GM06990 (cell line): ENCODE results near the gene ARHGAP15.

ENCODE experiments used
- DNase-seq: peaks from one replicate; pipeline ENCODE4 v3.0.0-alpha.2; 2011; ENCODE audit not compliant: insufficient read length; ENCODE audit errors: extremely low read depth
- H3K27me3 ChIP-seq: replicated peaks from 2 replicates; pipeline ENCODE4 v1.6.0; 2011; ENCODE audit warnings: low read length; ENCODE audit not compliant: control insufficient read depth, insufficient read depth
- H3K36me3 ChIP-seq: 2 replicates; pipeline ENCODE4 v1.5.1; 2011; ENCODE audit warnings: low read length; ENCODE audit not compliant: control insufficient read depth, insufficient read depth
- H3K4me3 ChIP-seq: replicated peaks from 2 replicates; pipeline ENCODE4 v1.5.1; 2011; ENCODE audit warnings: low read depth, mild to moderate bottlenecking, control low read depth, low read length
- TF ChIP-seq, protein P1 (sequence below): IDR thresholded peaks from 2 replicates; pipeline ENCODE4 v1.5.1; 2011; ENCODE audit warnings: low read length, control low read depth, mild to moderate bottlenecking, inconsistent platforms; ENCODE audit not compliant: insufficient read depth, poor library complexity, severe bottlenecking

The ARHGAP15 gene

DNA sequence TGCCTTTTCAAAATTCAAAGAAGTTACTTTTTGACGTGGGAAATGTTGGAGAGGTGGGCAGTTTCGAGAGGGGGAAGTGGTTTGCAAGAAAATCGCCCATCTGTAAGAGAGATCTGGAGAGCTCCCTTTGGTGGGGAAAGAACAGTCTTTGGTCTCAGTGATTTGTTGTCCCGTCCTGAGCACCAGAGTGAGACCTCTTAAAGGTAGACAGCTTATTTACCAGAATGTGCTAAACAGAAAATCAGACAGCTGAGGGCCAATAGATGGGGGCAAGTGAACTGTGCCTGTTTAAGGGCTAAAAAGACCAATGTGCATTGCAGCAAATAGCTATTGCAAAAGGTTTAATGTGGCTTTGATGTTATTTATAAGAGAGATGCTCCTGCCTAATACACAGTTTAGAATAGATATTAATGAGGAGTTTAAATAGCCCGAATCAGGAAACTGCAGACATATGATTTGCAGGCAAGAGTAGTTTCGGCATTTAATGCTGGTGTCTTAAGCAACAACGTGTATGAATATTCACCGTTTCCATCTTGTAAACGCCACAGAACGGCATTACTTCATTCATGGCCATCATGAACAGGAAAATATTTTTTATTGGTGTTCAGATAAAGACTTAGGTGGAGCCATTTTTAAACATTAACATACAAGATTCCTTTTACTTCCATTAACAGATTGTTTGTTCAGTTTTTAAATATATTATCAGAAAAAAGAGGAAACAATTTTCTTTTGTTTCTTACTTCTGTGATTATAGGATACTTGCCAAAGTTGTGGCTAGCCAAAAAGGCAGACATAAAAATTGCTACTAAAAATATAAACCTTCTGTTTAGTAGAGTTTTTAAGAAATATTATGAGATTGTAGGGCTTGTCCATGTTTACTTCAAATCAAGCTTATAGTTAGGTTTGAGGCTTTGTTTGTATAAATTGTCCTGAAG, 29.6 kb downstream of the ARHGAP15 start:
- H3K27me3 ChIP-seq: no peaks in the 10 kb centered on the region

DNA sequence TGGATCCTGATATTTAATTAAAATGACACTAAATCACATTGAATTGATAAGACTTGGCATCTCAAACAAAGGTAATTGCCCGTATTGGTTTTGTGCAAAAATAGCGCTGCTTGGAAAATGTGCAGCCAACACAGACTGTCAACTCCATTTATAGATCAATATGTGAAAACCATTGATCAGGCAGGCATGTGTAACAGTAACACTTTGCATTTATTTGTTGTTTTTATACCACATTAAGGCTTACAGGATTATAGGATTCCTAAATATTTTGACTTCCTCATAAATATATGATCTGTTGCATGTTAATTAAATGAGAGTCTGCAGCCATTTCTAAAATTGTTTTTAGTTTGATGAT, 30.2 kb downstream of the ARHGAP15 start:
- DNase-seq: no peak
- TF ChIP-seq, protein P1, sequence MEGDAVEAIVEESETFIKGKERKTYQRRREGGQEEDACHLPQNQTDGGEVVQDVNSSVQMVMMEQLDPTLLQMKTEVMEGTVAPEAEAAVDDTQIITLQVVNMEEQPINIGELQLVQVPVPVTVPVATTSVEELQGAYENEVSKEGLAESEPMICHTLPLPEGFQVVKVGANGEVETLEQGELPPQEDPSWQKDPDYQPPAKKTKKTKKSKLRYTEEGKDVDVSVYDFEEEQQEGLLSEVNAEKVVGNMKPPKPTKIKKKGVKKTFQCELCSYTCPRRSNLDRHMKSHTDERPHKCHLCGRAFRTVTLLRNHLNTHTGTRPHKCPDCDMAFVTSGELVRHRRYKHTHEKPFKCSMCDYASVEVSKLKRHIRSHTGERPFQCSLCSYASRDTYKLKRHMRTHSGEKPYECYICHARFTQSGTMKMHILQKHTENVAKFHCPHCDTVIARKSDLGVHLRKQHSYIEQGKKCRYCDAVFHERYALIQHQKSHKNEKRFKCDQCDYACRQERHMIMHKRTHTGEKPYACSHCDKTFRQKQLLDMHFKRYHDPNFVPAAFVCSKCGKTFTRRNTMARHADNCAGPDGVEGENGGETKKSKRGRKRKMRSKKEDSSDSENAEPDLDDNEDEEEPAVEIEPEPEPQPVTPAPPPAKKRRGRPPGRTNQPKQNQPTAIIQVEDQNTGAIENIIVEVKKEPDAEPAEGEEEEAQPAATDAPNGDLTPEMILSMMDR: no peak
- H3K27me3 ChIP-seq: no peaks in the 10 kb centered on the region
- H3K4me3 ChIP-seq: no peak overlapping the region
- H3K36me3 ChIP-seq: no peaks in the 10 kb centered on the region; the same call in none of the 2 replicates

More for the DNA sequence above, 29.6 kb downstream of the ARHGAP15 start:
- H3K4me3 ChIP-seq: no peak overlapping the region
- TF ChIP-seq, protein P1: no peak
- no peak for DNase-seq
- H3K36me3 ChIP-seq: no peaks in the 10 kb centered on the region; the same call in none of the 2 replicates

DNA sequence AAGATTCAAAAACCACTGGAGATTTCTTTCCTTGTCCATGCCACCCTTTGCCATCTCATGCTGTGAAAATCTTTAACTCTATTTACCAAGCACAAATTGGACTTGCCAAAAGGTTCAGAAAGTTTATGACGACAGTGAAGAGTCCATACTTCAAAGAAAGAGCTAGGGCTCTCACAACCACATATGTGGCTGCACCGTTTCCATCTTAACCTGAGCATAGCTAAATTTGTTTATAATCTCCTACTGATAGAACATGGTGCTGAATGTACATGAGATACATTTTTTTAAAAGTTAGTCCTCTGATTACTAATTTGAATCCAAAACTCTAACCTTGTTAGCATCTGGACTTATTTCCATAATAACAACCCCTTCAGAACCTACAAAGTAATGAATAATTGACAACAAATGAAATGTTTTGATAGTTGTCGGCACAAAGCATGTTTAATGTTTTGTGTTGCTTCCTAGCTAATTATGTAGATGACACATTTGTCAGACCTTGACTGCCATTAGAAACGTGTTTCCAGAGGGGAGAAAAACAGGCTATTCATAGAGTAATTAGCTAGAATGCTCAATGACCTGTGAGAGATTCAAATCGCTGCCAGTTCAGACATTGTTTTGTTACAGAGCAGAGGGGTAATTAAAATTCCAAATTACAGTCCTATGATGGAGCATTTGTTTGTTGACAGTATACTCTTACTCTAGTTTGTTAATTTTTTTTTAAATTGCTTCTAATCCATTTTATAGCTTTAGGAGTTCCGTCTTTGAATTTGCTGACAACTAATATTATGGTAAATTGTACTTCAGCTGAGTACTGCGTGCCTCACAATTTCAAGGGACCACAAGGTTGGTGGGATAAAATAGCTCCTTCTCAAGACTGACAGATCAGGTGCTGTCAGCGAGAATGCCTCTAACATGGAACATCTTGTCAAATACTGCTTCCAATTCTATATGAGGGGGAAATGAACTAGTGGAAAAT, 31.8 kb downstream of the ARHGAP15 start:
- Histone ChIP-seq H3K27me3 (no peaks in the 10 kb centered on the region), H3K36me3 (no peaks in the 10 kb centered on the region; the same call in 1 of the 2 replicates), H3K4me3 (no peak overlapping the region)
- no peak for DNase-seq
- TF ChIP-seq, protein P1: no peak

DNA sequence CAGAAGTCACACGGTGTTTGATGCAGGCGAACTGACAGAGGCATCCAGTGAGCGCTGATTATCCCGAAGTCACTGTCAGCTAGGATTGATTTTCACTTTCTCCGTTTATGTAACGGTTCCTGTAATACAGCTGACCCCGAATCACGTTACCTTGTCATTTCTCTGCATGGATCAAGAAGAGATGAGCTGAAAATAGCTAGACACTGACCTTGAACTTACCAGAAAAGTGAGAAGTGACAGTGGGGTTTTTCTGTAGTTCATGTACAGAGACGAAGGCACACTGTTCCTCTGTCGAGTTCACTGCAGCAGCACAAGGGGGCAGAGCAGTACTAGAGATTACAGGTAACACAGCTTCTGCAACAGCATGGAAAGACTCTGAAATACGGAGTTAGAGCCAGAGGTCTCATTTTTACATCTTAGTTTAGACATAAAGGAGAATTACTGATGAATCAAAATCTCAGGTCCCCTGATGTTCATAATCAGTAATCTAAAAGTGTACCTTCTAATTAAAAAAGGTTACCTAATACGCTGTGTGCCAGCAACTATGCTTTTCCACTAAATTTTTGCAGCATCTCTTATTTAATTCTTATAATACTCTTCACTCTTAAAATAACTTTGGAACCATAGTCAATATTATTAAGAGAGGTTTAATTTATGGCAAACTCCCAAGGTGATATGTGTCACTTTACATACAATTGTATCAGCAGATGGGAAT, 33.1 kb downstream of the ARHGAP15 start:
- TF ChIP-seq, protein P1: peak; percentile 64
- H3K4me3 ChIP-seq: no peak overlapping the region
- no peaks in the 10 kb centered on the region for H3K36me3 ChIP-seq
- H3K27me3 ChIP-seq: no peaks in the 10 kb centered on the region
- DNase-seq: no peak

DNA sequence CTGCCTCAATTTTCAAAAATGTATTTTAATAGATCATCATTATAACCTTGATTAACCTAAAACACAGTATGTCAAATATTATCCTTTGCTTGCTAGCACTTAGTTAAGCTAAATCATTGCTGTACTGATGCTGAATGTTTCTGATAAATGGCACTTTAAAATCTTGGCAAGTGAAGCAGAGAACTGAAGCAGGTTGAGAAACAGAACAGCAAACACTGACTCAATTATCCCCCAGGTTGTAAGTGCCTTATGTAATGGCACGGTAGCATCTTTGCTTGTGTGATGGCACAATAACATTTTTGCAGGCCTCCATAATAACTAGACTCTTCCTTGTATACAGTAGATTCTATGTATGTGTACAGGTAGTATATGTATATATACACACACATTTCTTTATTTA, 33.8 kb downstream of the ARHGAP15 start:
- Histone ChIP-seq H3K36me3 (peaks cover 2% of the 10 kb centered on the region), H3K27me3 (no peaks in the 10 kb centered on the region), H3K4me3 (no peak overlapping the region)
- TF ChIP-seq, protein P1: no peak
- no peak for DNase-seq
